ENCODE data around the gene BRINP1. TPM values are rescaled to one million over a fixed set of nuclear protein-coding genes. Genes with fewer than 3 reads are reported as not detected.

BRINP1 gene
- total RNA-seq, 1 donor: 17.0 TPM

DNA sequence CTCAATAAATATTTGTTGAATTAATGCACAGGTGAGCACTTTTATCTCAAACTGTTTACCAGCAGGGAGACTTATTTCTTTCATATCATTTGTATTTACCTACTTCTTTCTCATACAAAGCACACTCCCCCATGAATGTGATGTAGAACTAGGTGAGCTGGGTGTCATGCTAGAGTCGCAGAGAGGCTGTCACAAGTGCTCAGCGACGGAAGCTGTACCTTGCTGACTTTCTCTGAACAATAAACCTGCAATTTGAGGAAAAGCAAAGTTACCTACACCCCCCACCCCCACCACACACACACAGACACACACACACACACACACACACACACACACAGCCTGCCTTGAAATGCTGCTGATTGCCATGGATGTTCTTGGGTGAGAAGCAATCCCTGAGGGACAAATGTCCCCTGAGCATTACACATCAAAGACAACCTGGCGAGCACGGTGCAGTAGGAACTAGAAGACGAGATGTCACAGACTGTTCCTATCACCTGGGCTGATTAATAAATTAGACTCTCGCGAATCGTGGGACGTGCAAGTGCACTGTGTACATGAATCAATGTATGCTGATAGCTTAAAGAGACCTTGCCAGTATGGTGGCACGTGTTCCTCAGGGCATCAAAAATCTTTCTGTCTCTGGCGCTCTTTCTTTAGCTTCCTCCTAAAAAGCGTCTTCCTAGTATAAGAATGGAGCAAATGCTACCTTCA, 66.1 kb downstream of the BRINP1 start:
- no peak for DNase-seq (ENCODE audit: insufficient read length, low spot score, missing footprints)
- H3K36me3 ChIP-seq (ENCODE audit: insufficient read depth, low read length): no peaks in the 10 kb centered on the region
- peaks cover 3% of the 10 kb centered on the region for H4K20me1 ChIP-seq (ENCODE audit: insufficient read depth, low read length)
- no peak overlapping the region for H2AFZ ChIP-seq (ENCODE audit: low read length)
- H3K4me3 ChIP-seq (ENCODE audit: insufficient read depth, low read length): no peak overlapping the region
- H3K4me2 ChIP-seq (ENCODE audit: insufficient read depth, low read length): no peak overlapping the region
- no peak overlapping the region for H3K27ac ChIP-seq (ENCODE audit: low read depth, low read length)
- TF ChIP-seq, protein P1, sequence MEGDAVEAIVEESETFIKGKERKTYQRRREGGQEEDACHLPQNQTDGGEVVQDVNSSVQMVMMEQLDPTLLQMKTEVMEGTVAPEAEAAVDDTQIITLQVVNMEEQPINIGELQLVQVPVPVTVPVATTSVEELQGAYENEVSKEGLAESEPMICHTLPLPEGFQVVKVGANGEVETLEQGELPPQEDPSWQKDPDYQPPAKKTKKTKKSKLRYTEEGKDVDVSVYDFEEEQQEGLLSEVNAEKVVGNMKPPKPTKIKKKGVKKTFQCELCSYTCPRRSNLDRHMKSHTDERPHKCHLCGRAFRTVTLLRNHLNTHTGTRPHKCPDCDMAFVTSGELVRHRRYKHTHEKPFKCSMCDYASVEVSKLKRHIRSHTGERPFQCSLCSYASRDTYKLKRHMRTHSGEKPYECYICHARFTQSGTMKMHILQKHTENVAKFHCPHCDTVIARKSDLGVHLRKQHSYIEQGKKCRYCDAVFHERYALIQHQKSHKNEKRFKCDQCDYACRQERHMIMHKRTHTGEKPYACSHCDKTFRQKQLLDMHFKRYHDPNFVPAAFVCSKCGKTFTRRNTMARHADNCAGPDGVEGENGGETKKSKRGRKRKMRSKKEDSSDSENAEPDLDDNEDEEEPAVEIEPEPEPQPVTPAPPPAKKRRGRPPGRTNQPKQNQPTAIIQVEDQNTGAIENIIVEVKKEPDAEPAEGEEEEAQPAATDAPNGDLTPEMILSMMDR (IDR thresholded peaks at IDR 0.05; ENCODE audit: extremely low read depth, low read depth, low read length): no peak
- H3K27me3 ChIP-seq (ENCODE audit: insufficient read depth, low read length): no peaks in the 10 kb centered on the region
- H3K79me2 ChIP-seq (ENCODE audit: insufficient read depth, low read length): no peaks in the 10 kb centered on the region
- no peaks in the 10 kb centered on the region for H3K4me1 ChIP-seq (ENCODE audit: insufficient read depth, low read length)
- H3K9me3 ChIP-seq (ENCODE audit: low read depth, low read length): no peaks in the 10 kb centered on the region

DNA sequence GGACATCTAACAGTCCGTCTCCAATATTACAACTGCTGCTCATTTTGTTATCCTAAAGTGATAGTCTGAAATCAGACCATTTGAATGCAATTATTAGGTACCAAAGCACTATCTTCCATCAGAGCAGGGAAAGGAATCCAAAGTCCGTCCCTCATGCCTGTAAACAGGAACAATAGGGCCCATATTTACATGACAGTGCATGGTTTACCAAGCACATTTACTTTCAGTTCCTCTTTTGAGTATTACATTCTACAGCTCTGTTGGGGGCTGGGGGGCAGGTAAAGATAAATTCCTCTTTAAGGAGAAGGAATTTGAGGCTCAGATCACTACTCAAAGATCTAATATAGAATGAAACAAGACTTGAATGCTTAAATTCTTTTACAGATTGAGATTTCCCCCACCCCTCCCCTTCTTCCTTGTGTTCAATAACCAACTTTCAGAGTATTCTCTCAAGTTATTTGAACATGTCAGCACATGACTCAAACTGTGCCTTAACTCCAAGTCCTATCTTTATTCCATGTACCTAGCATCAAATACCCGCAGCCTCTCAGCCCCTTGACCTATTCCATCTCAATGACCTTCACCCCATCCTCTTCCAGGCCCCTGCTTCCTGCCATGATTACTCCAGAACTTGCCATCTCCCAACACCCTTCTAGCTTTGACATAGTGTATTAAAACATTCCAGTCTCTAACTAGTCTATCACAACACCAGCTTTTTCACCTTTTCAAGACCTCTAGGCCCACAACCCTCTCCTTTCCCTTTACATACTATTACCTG, 71.0 kb downstream of the BRINP1 start:
- no peak for DNase-seq (ENCODE audit: insufficient read length, low spot score, missing footprints)
- Histone ChIP-seq H3K27ac (ENCODE audit: low read depth, low read length) (no peak overlapping the region), H3K36me3 (ENCODE audit: insufficient read depth, low read length) (no peaks in the 10 kb centered on the region), H3K4me2 (ENCODE audit: insufficient read depth, low read length) (no peak overlapping the region), H3K27me3 (ENCODE audit: insufficient read depth, low read length) (no peaks in the 10 kb centered on the region), H3K79me2 (ENCODE audit: insufficient read depth, low read length) (no peaks in the 10 kb centered on the region), H3K4me3 (ENCODE audit: insufficient read depth, low read length) (no peak overlapping the region), H3K4me1 (ENCODE audit: insufficient read depth, low read length) (no peaks in the 10 kb centered on the region), H2AFZ (ENCODE audit: low read length) (no peak overlapping the region), H4K20me1 (ENCODE audit: insufficient read depth, low read length) (peaks cover 3% of the 10 kb centered on the region), H3K9me3 (ENCODE audit: low read depth, low read length) (no peaks in the 10 kb centered on the region)
- TF ChIP-seq, protein P1 (IDR thresholded peaks at IDR 0.05; ENCODE audit: extremely low read depth, low read depth, low read length): no peak

DNA sequence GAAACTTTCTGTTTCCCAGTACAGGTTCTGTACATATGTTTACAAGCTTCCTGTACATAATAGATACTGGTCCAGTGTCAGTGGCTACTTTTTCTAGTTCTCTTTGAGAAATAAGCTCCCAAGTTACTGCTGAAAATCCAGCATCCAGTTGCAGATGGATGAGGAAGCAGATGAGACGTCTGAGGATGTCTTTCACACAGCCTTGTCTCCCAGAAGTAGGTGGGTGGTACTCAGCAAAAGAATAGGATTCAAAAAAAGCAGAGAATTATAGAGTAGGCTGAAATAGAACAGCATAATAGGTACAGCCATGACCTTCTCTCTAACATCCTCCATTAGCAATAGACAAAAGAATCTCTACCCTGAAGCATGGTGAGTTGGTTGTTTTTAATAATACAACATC, 77.7 kb downstream of the BRINP1 start:
- H3K36me3 ChIP-seq (ENCODE audit: insufficient read depth, low read length): no peaks in the 10 kb centered on the region
- H3K4me3 ChIP-seq (ENCODE audit: insufficient read depth, low read length): no peak overlapping the region
- no peak overlapping the region for H2AFZ ChIP-seq (ENCODE audit: low read length)
- no peak overlapping the region for H3K27ac ChIP-seq (ENCODE audit: low read depth, low read length)
- DNase-seq (ENCODE audit: insufficient read length, low spot score, missing footprints): no peak
- no peak overlapping the region for H3K4me2 ChIP-seq (ENCODE audit: insufficient read depth, low read length)
- H3K27me3 ChIP-seq (ENCODE audit: insufficient read depth, low read length): no peaks in the 10 kb centered on the region
- no peaks in the 10 kb centered on the region for H3K9me3 ChIP-seq (ENCODE audit: low read depth, low read length)
- no peaks in the 10 kb centered on the region for H4K20me1 ChIP-seq (ENCODE audit: insufficient read depth, low read length)
- TF ChIP-seq, protein P1 (IDR thresholded peaks at IDR 0.05; ENCODE audit: extremely low read depth, low read depth, low read length): no peak
- H3K79me2 ChIP-seq (ENCODE audit: insufficient read depth, low read length): no peaks in the 10 kb centered on the region
- H3K4me1 ChIP-seq (ENCODE audit: insufficient read depth, low read length): no peaks in the 10 kb centered on the region

DNA sequence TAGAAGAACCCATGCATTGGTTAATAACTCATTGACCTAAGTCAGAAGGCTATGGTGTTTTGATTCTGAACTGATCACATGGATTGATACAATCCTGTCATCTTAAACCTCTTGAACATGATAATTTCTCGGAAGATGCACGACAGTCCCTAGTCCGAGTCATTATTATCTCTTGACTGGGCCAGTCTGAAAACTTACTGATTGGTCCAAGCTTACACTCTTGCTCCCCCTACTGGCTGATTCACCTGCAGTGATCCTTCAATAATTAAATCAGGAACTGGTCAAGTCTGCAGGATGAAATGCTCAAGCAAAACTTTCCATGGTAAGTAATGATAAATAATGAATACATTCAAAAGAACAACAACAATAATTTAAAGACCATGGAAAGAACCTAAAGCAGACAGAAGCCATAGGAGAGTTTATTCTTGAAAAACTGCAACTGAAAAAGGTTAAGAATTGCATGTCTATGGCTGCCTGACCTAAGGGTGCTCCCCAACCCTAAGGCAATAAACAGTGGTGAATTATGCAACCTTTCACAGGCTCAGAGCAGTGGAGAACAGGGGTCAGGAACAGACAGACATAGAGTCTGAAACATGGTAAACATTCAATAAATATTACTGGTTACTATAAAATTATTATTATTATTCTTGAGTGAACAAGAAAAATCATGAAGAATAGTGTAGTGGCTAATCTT, 79.3 kb downstream of the BRINP1 start:
- no peaks in the 10 kb centered on the region for H3K9me3 ChIP-seq (ENCODE audit: low read depth, low read length)
- no peaks in the 10 kb centered on the region for H3K27me3 ChIP-seq (ENCODE audit: insufficient read depth, low read length)
- H3K27ac ChIP-seq (ENCODE audit: low read depth, low read length): no peak overlapping the region
- H3K4me3 ChIP-seq (ENCODE audit: insufficient read depth, low read length): no peak overlapping the region
- no peak overlapping the region for H3K4me2 ChIP-seq (ENCODE audit: insufficient read depth, low read length)
- H4K20me1 ChIP-seq (ENCODE audit: insufficient read depth, low read length): no peaks in the 10 kb centered on the region
- TF ChIP-seq, protein P1 (IDR thresholded peaks at IDR 0.05; ENCODE audit: extremely low read depth, low read depth, low read length): peak; percentile 62
- no peaks in the 10 kb centered on the region for H3K4me1 ChIP-seq (ENCODE audit: insufficient read depth, low read length)
- H2AFZ ChIP-seq (ENCODE audit: low read length): no peak overlapping the region
- peak; percentile 43 for DNase-seq (ENCODE audit: insufficient read length, low spot score, missing footprints)
- H3K79me2 ChIP-seq (ENCODE audit: insufficient read depth, low read length): no peaks in the 10 kb centered on the region
- no peaks in the 10 kb centered on the region for H3K36me3 ChIP-seq (ENCODE audit: insufficient read depth, low read length)

Data from osteoblast (primary cell).